Spinal cord (tissue), 10 donors: Measurements from ENCODE around the gene B4GALT5. TPM values are rescaled to one million over a fixed set of nuclear protein-coding genes. Genes with fewer than 3 reads are reported as not detected.

Source experiments
- DNase-seq, 6 donors: peaks; one replicate each; pipeline versions ENCODE4 v3.0.0 to v3.0.0-alpha.2; 2013 to 2015; ENCODE audit warnings: low spot score in 6 of 6, low read depth in 4 of 6
- H3K27ac ChIP-seq: one replicate; pipeline ENCODE4 v1.5.1; 2013; ENCODE audit warnings: low read depth, low read length, control low read depth
- H3K27me3 ChIP-seq: one replicate; pipeline ENCODE4 v1.6.1; 2013; ENCODE audit warnings: low read length; ENCODE audit not compliant: control insufficient read depth, insufficient read depth
- H3K36me3 ChIP-seq: one replicate; pipeline ENCODE4 v1.6.1; 2013; ENCODE audit warnings: low read length; ENCODE audit not compliant: control insufficient read depth, insufficient read depth
- H3K4me1 ChIP-seq: one replicate; pipeline ENCODE4 v1.6.1; 2013; ENCODE audit warnings: low read length; ENCODE audit not compliant: control insufficient read depth, insufficient read depth
- H3K4me3 ChIP-seq: one replicate; pipeline ENCODE4 v1.5.1; 2013; ENCODE audit warnings: low read depth, low read length, control low read depth
- H3K9me3 ChIP-seq: one replicate; pipeline ENCODE4 v1.6.1; 2013; ENCODE audit warnings: low read length; ENCODE audit not compliant: control insufficient read depth, insufficient read depth
- WGBS: methylation state at CpG from one replicate; pipeline ENCODE4 v1.1.5; 2013; ENCODE audit warnings: missing lambda C conversion rate; ENCODE audit not compliant: insufficient coverage; 5-methylcytosine and 5-hydroxymethylcytosine counted together
- polyA plus RNA-seq, 2 donors: library from polyadenylated mRNA; unstranded; fragments of 120-200 nt; gene quantifications; one replicate each; pipeline ENCODE4 v1.2.1, GENCODE V29; 2013; ENCODE audit not compliant: insufficient read length in 2 of 2
- total RNA-seq, 2 donors: library from RNA; depleted of rRNA in 1 of 2; stranded (reverse); fragments of 120-200 nt in 1 of 2; fragments of >200 nt in 1 of 2; gene quantifications; one replicate each; pipeline versions ENCODE4 v1.2.3 to v1.2.4, GENCODE V29; 2013 to 2014
- donor health status: healthy.

B4GALT5 gene
- total and polyA plus RNA-seq, 4 donors, result 29.6 to 67.9 (median 58.1) TPM

DNA sequence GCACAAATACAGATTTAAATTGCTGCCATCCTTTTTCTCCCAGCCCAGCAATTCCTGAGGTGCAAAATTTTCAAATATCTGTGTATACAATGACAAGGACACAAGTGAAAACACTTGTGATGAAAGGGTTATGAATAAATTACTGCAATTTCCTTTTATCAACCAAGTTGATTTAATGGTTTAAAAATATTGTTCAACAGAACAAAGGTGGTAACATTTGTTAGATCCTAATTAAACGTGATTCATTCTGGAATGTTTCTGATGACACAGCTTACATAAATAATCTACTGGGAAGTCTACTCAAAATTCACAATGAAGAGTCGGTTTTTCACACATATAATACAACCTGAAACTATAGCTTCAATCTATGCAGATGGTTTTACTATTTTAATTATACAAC lies 17.1 kb downstream of the B4GALT5 start:
- Histone ChIP-seq H3K4me3 (no peak overlapping the region), H3K27ac (no peak overlapping the region), H3K9me3 (peaks cover 2% of the 10 kb centered on the region), H3K4me1 (peaks cover 4% of the 10 kb centered on the region), H3K27me3 (no peaks in the 10 kb centered on the region), H3K36me3 (no peaks in the 10 kb centered on the region)
- DNase-seq, result no peak
- no CpG with 5 or more reads among the region's 2 CpGs for WGBS

DNA sequence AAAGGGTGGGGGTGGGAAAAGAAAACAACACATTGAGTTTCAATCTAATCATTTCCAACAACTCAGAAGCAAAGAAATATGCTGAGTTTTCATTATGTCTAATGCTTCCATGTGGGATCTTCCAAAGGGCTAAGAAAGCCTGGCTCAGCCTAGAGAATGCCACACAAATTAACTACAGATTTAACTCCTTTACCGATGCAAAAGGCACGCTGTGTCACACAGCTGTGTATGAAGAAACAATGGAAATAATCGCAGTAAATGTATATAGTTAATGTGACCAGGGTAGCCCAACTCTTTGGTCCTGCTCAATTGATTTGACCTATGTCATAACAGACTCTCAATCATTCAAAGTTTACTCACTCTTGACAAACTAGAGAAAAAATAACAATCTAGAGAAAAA lies 17.8 kb downstream of the B4GALT5 start:
- no peak for DNase-seq
- Histone ChIP-seq H3K4me3 (no peak overlapping the region), H3K9me3 (peaks cover 2% of the 10 kb centered on the region), H3K4me1 (peaks cover 4% of the 10 kb centered on the region), H3K36me3 (no peaks in the 10 kb centered on the region), H3K27ac (no peak overlapping the region), H3K27me3 (no peaks in the 10 kb centered on the region)
- WGBS, result no CpG with 5 or more reads among the region's 3 CpGs

DNA sequence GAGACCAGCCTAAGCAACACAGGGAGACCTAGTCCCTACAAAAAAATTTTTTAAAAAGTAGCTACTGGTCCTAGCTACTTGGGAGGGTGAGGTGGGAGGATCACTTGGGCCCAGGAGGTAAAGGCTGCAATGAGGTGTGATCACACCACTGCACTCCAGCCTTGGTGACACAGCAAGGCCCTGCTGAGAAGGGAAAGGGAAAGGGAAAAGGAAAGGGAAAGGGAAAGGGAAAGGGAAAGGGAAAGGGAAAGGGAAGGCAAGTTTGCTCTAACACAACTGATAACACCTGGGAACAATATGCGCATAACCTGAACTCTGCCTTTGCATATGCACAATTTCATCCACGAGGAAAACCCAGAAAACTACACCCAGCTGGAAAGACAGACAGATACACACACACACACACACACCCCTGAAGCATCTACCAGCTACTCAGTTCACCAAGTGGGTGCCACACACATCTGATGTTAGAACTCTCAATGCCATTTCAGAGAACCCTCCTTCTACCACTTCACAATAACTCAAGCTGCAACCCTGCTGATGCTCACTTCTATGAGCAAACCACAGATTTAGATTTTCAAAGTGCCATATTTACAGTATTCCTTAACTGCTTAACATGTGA lies 19.1 kb downstream of the B4GALT5 start:
- no peak overlapping the region for H3K4me3 ChIP-seq
- 69% methylated on average over 2 of the region's 2 CpGs for WGBS
- peaks cover 2% of the 10 kb centered on the region for H3K9me3 ChIP-seq
- H3K4me1 ChIP-seq, result peaks cover 4% of the 10 kb centered on the region
- no peak overlapping the region for H3K27ac ChIP-seq
- no peaks in the 10 kb centered on the region for H3K27me3 ChIP-seq
- H3K36me3 ChIP-seq, result no peaks in the 10 kb centered on the region
- no peak for DNase-seq

DNA sequence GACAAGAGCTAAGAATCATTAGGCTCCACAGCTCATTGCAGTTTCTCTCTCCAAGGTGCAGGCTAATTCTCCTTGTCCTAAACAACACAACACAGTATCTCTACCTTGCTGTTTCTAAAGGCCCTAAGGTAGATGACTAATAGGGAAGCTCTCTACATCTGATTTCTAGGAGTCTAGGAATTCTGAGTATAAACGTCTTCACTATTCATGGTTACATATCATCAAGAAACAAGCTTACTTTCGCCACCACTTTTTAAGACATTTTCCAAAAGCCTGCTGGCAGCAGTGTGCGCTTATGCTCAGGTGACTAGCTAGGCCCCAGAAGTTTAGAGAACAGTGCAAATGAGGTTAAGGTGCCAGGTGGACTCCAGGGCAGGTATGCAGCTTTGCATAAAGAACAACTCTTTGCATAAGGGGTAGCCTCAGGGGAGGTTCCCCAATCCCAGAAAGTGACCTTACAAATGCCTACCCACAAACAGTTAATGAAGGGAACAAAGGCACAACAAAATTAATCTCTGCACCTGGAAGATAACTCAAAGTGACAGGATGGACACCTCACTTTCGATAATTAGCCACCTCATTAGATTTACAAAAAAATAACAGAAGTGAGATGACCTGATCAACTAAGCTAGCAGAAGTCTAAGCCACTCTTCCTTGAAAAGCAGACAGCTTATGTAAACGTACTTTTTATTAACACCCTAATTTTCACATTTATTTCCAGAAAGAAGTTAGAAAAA lies 20.1 kb downstream of the B4GALT5 start:
- Histone ChIP-seq H3K27me3 (no peaks in the 10 kb centered on the region), H3K4me1 (peaks cover 6% of the 10 kb centered on the region), H3K4me3 (no peak overlapping the region), H3K27ac (no peak overlapping the region), H3K36me3 (no peaks in the 10 kb centered on the region), H3K9me3 (peaks cover 2% of the 10 kb centered on the region)
- 100% methylated on average over 1 of the region's 5 CpGs for WGBS
- no peak for DNase-seq

DNA sequence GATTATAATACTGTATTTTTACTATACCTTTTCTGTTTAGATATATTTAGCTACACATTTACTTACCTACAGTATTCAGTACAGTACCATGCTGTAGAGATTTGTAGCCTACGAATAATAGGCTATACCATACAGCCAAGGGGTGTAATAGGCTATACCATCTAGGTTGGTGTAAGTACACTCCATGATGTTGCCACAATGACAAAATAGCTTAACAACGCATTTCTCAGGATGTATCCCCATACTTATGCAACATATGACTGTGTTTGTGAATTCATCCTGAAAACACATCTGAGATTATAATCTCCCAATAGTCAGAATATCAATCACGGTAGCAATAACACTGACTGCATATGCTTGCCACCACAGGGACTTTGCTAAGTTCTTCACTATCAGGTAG lies 20.7 kb downstream of the B4GALT5 start:
- Histone ChIP-seq H3K36me3 (no peaks in the 10 kb centered on the region), H3K4me3 (no peak overlapping the region), H3K9me3 (peaks cover 2% of the 10 kb centered on the region), H3K4me1 (peaks cover 10% of the 10 kb centered on the region), H3K27me3 (no peaks in the 10 kb centered on the region), H3K27ac (no peak overlapping the region)
- DNase-seq, result no peak
- 68% methylated on average over 2 of the region's 3 CpGs for WGBS

DNA sequence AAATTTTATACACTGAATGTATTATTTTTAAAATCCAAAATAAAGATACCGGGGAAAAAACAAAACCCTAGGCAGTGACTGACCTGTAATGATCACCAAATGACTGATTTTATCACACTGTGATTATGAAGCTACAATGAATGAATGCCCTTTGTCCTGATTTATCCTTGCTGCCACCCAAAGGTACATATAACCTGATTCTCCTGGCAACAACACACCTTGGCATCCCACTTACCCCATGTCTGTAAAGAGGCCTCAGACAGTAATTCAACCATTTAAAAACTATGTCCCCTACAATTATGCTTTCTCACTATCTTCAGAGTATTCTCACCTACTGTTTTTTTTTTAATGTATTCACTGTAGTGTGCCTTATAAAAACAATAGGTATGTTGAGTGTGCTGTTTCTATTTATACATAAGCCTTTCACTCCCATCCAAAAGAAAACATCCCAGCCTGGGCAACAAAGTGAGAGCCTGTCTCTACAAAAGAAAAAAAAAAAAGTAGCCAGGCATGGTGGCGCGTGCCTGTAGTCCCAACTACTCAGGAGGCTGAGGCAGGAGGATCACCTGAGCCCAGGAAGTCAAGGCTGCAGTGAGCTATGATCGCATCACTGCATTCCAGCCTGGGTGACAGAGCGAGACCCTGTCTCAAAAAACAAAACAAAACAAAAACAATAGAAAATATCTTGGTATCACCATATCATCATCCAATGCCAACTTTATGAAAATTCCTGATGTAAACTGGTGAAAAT lies 21.7 kb downstream of the B4GALT5 start:
- WGBS, result 86% methylated on average over 3 of the region's 5 CpGs
- H3K4me3 ChIP-seq, result no peak overlapping the region
- peaks cover 2% of the 10 kb centered on the region for H3K9me3 ChIP-seq
- no peak for DNase-seq
- H3K27ac ChIP-seq, result no peak overlapping the region
- H3K4me1 ChIP-seq, result peaks cover 15% of the 10 kb centered on the region
- H3K27me3 ChIP-seq, result no peaks in the 10 kb centered on the region
- no peaks in the 10 kb centered on the region for H3K36me3 ChIP-seq

DNA sequence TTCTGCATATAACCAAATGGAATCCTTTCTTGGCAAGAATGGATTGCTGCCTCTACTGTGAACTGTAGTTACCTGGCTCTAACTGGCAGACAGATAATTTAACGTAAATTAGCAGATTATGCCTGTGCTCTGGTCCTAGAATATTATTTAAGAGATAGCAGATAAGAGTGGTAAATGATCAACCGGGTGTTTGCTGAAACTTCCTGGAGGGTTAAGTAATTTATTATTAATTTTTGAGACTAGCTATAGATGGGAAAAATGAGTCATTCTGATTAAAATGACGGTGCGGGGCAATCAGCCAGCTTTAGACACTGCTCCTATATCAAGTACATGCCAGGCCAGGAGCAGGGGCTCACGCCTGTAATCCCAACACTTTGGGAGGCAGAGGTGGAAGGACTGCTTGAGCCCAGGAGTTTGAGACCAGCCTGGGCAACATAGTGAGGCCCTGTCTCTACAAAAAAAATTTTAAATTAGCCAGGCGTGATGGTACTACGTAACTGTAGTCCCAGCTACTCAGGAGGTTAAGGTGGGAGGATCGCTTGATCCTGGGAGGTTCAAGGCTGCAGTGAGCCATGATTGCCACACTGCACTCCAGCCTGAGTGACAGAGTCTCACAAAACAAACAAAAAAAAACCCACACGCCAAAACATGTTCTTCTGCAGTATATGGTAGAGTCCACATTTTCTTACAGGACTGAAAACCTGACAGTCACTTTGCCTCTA lies 22.6 kb downstream of the B4GALT5 start:
- H3K4me3 ChIP-seq, result no peak overlapping the region
- peaks cover 2% of the 10 kb centered on the region for H3K9me3 ChIP-seq
- H3K27ac ChIP-seq, result no peak overlapping the region
- no peaks in the 10 kb centered on the region for H3K27me3 ChIP-seq
- H3K4me1 ChIP-seq, result peaks cover 21% of the 10 kb centered on the region
- 100% methylated on average over 3 of the region's 9 CpGs for WGBS
- DNase-seq, result no peak
- H3K36me3 ChIP-seq, result no peaks in the 10 kb centered on the region

DNA sequence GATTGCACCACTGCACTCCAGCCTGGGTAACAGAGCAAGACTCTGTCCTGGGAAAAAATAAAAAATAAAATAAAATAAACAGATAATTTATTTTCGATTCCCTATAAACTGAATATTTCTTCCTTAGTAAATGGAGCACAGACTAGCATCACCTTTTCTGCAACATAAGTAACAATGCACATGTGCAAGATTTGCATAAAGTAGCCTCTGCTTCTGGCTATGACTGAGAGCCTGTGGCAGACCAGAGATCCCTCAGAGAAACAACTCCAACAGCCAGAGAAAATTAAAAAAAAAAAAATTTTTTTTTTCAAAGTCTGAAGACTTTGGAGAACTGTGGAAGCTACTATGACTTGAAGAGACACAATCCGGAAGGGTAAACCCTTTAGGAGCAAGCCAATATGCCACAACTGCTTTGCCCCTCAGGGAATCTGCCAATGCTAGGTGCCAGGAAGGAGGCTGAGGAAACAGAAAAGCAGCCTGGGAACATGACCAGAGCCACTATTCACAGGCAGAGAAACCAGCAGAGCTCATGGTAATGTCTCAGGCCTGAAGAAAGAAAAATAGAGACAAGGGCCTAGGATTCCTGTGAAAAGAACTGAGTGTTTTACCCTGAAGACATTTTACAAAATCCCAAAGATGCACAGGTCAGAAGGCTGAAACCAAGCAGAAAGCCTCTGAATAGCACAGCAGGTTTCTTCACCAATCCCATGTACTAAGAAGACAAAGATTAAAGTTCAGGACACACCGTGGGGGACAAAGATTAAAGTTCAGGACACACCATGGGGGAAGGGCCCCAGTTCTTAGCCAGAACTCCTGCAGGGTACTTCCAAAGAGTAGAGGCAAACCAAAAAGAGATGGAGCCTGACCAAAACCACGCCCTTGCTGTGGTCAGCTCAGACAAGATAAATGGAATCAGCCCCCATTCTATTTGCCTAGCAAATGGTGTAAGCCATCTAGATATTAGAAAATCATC lies 25.8 kb downstream of the B4GALT5 start:
- DNase-seq, result peak in 2 of 6 donors; percentile 26 to 79
- Histone ChIP-seq H3K36me3 (no peaks in the 10 kb centered on the region), H3K27ac (peak overlapping the region; percentile 58), H3K4me1 (peaks cover 25% of the 10 kb centered on the region), H3K9me3 (peaks cover 2% of the 10 kb centered on the region), H3K27me3 (no peaks in the 10 kb centered on the region), H3K4me3 (no peak overlapping the region)
- WGBS, result 51% methylated on average over 4 of the region's 4 CpGs
